ENCODE data around the gene DCP1B.
A peak's percentile ranks its signal among the peaks of the same experiment; 100 is the strongest.

The DCP1B gene

GRCh38 chr12:2004113-2004929 lies at the start of gene DCP1B:
Gene DCP1B, minus strand, starts transcription at chr12:2004457. Its CDS starts 26 bp downstream, at chr12:2004431.
- DNase-seq = peak; percentile 80

- DNase-seq = no peak
Measured at GRCh38 chr12:2053691-2054090, 49.4 kb upstream of the DCP1B start.

GRCh38 chr12:2052826-2053678 lies 48.8 kb upstream of the DCP1B start, which contains the start of gene CACNA1C:
Gene CACNA1C, plus strand, starts transcription at chr12:2052987. Its CDS starts 576 bp downstream, at chr12:2053563.
- no peak for DNase-seq

- DNase-seq = no peak
Measured at GRCh38 chr12:2051700-2052621, 47.7 kb upstream of the DCP1B start.

- no peak for DNase-seq
Measured at GRCh38 chr12:2049604-2050540, 45.6 kb upstream of the DCP1B start.

GRCh38 chr12:2047752-2048151 lies 43.5 kb upstream of the DCP1B start:
- no peak for DNase-seq

- DNase-seq = no peak
Measured at GRCh38 chr12:2046957-2047356, 42.7 kb upstream of the DCP1B start.

- no peak for DNase-seq
Measured at GRCh38 chr12:2044165-2044564, 39.9 kb upstream of the DCP1B start.

- DNase-seq = no peak
Measured at GRCh38 chr12:2043054-2043453, 38.8 kb upstream of the DCP1B start.

- no peak for DNase-seq
Measured at GRCh38 chr12:2039034-2039433, 34.8 kb upstream of the DCP1B start.

- DNase-seq = no peak
Measured at GRCh38 chr12:2035431-2036055, 31.3 kb upstream of the DCP1B start.

GRCh38 chr12:2034633-2035430 lies 30.6 kb upstream of the DCP1B start:
- DNase-seq = peak; percentile 32

- DNase-seq = no peak
Measured at GRCh38 chr12:2032506-2032905, 28.2 kb upstream of the DCP1B start.

- DNase-seq = no peak
Measured at GRCh38 chr12:2029851-2030250, 25.6 kb upstream of the DCP1B start.

- DNase-seq = no peak
Measured at GRCh38 chr12:2027351-2027750, 23.1 kb upstream of the DCP1B start.

- no peak for DNase-seq
Measured at GRCh38 chr12:2023365-2023764, 19.1 kb upstream of the DCP1B start.

GRCh38 chr12:2020511-2020910 lies 16.3 kb upstream of the DCP1B start:
- DNase-seq = no peak

- DNase-seq = no peak
Measured at GRCh38 chr12:2019126-2019525, 14.9 kb upstream of the DCP1B start.

GRCh38 chr12:2018391-2018790 lies 14.1 kb upstream of the DCP1B start:
- DNase-seq = no peak

All from DMS 273 treated with DMSO at 0.1 percent for 48 hours (cell line).